ENCODE results near the gene CCDC178.

GRCh38 chr18:33184958-33185357 lies 255.6 kb downstream of the CCDC178 start:
- TF ChIP-seq POLR2A (IDR thresholded peaks at IDR 0.05; ENCODE audit: low read depth, low read length) (no peak), TAF1 (IDR thresholded peaks at IDR 0.05; ENCODE audit: borderline replicate concordance, low read depth, low read length) (no peak), POLR2AphosphoS5 (IDR thresholded peaks at IDR 0.05; ENCODE audit: low read depth, low read length) (no peak)
